GM13976 (cell line): Measurements from ENCODE around the gene TMEM108.

ENCODE experiments used
- DNase-seq: peaks from one replicate; pipeline ENCODE4 v3.0.0; 2012; ENCODE audit warnings: low spot score
- in situ Hi-C: fragments of 300-500 bp; cut with MboI; formaldehyde crosslinking; loops from one replicate; pipeline ENCODE4 v1.12.0; 2022; ENCODE audit warnings: low sequenced_read_pairs, mixed read lengths, inconsistent platforms; ENCODE audit not compliant: unreplicated experiment
- TF ChIP-seq, protein P1 (sequence below): IDR thresholded peaks from 2 replicates; pipeline ENCODE4 v1.5.1; 2012; ENCODE audit warnings: borderline replicate concordance, mild to moderate bottlenecking; ENCODE audit not compliant: insufficient read depth; ENCODE audit errors: extremely low read depth, missing control alignments, control extremely low read depth

TMEM108 gene

DNA sequence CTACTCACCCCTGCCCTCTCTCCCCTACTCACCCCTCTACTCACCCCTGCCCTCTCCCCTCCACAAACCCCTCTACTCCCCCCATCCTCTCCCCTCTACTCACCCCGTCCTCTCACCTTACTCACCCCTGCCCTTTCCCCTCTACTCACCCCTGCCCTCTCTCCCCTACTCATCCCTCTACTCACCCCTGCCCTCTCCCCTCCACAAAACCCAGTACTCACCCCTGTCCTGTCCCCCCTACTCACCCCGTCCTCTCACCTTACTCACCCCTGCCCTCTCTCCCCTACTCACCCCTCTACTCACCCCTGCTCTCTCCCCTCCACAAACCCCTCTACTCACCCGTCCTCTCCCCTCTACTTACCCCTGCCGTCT lies 375.8 kb downstream of the TMEM108 start:
- TF ChIP-seq, protein P1, sequence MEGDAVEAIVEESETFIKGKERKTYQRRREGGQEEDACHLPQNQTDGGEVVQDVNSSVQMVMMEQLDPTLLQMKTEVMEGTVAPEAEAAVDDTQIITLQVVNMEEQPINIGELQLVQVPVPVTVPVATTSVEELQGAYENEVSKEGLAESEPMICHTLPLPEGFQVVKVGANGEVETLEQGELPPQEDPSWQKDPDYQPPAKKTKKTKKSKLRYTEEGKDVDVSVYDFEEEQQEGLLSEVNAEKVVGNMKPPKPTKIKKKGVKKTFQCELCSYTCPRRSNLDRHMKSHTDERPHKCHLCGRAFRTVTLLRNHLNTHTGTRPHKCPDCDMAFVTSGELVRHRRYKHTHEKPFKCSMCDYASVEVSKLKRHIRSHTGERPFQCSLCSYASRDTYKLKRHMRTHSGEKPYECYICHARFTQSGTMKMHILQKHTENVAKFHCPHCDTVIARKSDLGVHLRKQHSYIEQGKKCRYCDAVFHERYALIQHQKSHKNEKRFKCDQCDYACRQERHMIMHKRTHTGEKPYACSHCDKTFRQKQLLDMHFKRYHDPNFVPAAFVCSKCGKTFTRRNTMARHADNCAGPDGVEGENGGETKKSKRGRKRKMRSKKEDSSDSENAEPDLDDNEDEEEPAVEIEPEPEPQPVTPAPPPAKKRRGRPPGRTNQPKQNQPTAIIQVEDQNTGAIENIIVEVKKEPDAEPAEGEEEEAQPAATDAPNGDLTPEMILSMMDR: no peak
- no peak for DNase-seq
- in situ Hi-C loops: no loop called here

DNA sequence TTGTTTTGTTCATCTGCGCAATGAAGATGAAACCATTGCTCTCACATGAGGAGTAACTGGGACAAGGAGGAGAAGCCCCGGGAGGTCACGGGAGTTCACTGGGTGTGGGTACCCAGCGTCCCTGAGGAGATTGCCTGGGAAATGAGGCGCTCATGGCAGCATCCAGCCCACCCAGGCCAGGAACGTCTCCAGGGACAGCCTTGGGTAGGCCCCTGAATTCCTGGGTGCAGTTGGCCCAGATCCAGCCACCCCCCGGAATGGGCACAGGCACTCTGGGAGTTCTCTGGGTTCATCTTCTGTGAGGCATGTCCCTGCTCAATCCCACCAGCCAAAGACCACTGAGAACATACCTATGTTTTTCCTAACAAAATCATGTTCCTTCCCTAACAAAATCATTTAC lies 380.2 kb downstream of the TMEM108 start:
- no peak for DNase-seq
- TF ChIP-seq, protein P1: no peak
- in situ Hi-C loops: no loop called here

DNA sequence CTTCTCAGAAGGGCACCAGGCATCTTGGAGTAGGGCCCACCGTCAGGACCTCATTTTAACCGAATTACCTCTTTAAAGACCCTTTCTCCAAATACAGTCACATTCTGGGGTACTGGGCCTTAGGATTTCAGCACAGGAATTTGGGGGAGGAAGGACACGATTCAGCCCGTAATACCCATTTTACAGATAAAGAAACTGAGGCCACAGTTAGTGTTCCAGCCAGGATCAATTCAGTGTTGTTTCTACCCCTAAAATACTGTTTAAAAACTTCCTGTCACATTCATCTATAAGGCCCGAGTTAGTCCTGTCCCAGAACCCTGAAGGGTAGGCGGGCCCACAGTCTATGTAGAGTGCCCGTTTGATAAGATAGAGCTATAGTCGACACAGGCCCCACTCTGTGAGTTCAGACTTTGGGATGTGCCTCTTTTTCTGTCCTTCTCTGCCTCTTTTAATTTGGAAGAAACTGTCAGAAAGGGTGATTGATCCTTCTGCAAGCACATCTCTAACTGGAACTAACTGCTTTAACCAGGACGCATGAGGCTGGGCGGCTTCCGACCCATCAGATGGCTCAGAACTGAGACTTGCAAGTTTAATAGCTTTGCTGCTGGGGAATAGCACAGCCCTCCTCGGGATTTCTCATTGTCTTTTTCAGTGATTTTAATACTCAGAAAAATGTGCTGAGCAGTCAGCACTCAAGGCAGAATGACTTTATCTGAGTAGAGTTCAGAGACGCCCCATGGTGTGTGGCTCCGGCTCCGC lies 381.1 kb downstream of the TMEM108 start:
- in situ Hi-C loops: no loop called here
- TF ChIP-seq, protein P1: no peak
- no peak for DNase-seq

DNA sequence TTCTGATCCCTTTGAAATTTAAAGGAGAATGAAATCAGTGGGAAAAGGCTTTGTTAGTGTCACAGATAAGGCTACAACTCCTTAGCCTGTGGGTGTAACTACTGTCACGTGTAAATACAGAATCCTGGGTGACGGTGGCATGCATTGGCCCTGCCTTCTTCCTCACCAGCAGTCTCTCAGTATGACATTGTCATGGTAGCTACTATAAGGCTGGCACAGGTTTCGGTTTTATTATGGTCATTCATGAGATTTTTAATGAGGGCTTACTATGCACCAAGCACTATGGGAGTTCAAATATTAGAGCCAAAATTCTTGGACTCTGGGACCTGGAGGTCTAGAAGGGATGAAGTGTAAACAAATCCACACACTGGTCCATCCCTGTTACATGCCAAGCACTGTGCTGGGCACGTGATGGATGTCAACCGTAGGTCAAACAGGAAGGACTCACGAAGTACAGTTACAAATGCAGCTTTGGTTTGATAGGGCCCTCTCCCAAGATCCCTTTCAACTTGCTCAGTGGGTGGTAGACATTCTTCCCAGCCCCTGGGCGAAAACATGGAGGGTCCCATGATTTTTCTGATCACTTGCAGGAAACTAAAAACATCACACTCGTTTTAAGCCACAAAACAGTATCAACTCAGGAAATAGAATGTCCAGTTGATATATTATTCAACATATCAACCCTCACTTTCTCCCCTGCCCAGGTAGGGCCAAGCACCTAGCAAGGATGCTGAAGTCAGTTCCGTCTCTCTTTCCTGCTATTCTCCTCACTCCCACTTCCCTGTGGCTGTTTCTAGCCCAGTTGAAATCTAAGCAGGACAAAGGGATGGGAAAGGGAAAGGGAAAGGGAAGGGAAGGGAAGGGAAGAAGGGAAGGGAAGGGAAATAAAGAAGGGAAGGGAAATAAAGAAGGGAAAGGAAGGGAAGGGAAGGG lies 387.0 kb downstream of the TMEM108 start:
- TF ChIP-seq, protein P1: no peak
- in situ Hi-C loops: no loop called here
- no peak for DNase-seq

DNA sequence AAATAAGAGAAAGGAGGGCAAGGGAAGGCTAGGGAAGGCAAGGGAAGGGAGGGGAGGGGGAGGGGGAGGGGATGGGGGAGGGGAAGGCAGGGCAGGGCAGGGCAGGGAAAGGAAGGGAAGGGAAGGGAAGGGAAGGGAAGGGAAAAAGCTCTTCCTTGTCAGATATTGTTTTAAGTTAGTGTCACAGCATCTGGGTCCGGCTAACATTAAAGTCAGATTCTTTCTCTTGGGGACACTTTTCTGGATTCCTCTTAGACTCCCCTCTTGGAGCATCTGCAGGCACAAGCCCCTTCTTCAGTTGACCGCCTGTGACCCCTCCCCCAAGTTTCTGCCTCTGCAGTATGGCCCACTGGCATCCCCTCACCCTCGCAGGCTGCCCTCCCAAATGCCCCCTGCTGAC lies 387.7 kb downstream of the TMEM108 start:
- no peak for DNase-seq
- in situ Hi-C loops: no loop called here
- TF ChIP-seq, protein P1: no peak

DNA sequence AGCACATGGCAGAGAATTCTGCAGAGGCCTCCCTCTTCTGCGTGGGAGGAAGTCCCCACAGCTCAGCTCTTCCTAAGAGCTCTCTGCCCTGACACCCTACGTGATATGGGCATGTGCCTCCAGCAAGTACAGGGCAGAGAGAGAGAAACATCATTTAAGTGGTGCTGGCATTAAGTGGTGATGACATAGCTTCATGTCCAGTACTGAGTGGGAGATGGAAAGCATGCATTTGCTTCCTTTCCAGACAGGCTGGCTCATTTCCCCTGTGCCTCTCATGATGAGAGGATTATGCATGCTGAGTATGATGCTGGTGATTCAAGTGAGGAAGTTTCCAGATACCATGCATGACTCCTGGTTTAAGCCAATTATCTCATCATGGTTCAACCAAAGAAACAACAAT lies 388.5 kb downstream of the TMEM108 start:
- DNase-seq: no peak
- TF ChIP-seq, protein P1: no peak
- in situ Hi-C loops: no loop called here
